Left lung (tissue), 10 donors: ENCODE data around the gene IL1RL2. TPM values are rescaled to one million over a fixed set of nuclear protein-coding genes. Genes with fewer than 3 reads are reported as not detected.

Experiments used
- ATAC-seq: fragments of 200-7000 bp; cut with Tn5 transposase; one replicate; pipeline ENCODE4 v1.9.1; 2020; ENCODE audit warnings: moderate library complexity
- DNase-seq, 4 donors: peaks; one replicate each; pipeline ENCODE4 v3.0.0-alpha.2; 2013 to 2020
- H3K27ac ChIP-seq, 2 donors: fragments of 200-600 bp; sonication (generic) in 1 of 2; one replicate each; pipeline versions ENCODE4 v1.5.0 to v1.8.0; 2020 to 2021
- H3K27me3 ChIP-seq, 2 donors: fragments of 200-600 bp; sonication (generic) in 1 of 2; one replicate each; pipeline versions ENCODE4 v1.5.0 to v1.8.0; 2020 to 2021
- H3K36me3 ChIP-seq, 2 donors: fragments of 200-600 bp; sonication (generic) in 1 of 2; one replicate each; pipeline versions ENCODE4 v1.5.0 to v1.8.0; 2020 to 2021
- H3K4me1 ChIP-seq, 2 donors: fragments of 200-600 bp; one replicate each; pipeline ENCODE4 v1.8.0; 2021
- H3K4me3 ChIP-seq, 2 donors: fragments of 200-600 bp; sonication (generic) in 1 of 2; one replicate each; pipeline versions ENCODE4 v1.5.0 to v1.8.0; 2020 to 2021; ENCODE audit warnings: mild to moderate bottlenecking in 1 of 2
- H3K9me3 ChIP-seq, 2 donors: fragments of 200-600 bp; sonication (generic) in 1 of 2; one replicate each; pipeline versions ENCODE4 v1.5.0 to v1.8.0; 2020 to 2021
- intact Hi-C, 2 donors: fragments of 100-400 bp; cut with DNase I; formaldehyde crosslinking; loops; one replicate each; pipeline versions ENCODE4 v1.11.2 to v1.14.2; 2022
- polyA plus RNA-seq, 6 donors: library from polyadenylated mRNA; unstranded; fragments of 120-200 nt; gene quantifications; one replicate each; pipeline ENCODE4 v1.2.1, GENCODE V29; 2013; ENCODE audit not compliant: insufficient read length in 6 of 6
- total RNA-seq, 2 donors: library from RNA; stranded (reverse); fragmentation: NEBNext Ultra II Directional; extraction: Animal tissue kit (Norgen Biotek cat#: 25700); gene quantifications; one replicate each; pipeline ENCODE4 v1.2.1, GENCODE V29; 2021
- TF ChIP-seq, protein P1 (sequence below), 2 donors: fragments of 200-600 bp; sonication (generic) in 1 of 2; IDR thresholded peaks; one replicate each; pipeline versions ENCODE4 v1.5.0 to v1.8.0; 2021; ENCODE audit warnings: antibody characterized with exemption in 2 of 2
- donor health status: DM: no; HTN: yes; CAD: no.
- donor health status: DM: no; HTN: no; CAD: no.

The IL1RL2 gene
- total and polyA plus RNA-seq, 8 donors = 0.91 to 2.5 (median 1.5) TPM

DNA sequence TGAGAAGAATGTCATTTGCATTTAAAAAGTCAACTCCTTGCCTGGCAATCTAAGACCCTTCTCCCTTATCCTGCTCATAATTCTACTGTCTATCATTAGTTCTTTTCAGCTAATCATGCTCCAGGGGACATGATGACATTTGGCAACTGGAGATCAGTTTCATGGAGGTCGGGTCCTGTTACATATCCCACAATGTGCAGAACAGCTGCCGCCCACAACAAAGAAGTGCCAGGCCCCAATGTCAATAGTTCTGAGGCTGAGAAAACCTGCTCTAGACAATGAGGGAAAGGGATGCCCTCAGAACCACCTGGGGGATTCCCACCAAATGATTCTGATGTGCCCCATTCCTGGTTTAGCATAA lies 71.2 kb downstream of the IL1RL2 start:
- TF ChIP-seq, protein P1, sequence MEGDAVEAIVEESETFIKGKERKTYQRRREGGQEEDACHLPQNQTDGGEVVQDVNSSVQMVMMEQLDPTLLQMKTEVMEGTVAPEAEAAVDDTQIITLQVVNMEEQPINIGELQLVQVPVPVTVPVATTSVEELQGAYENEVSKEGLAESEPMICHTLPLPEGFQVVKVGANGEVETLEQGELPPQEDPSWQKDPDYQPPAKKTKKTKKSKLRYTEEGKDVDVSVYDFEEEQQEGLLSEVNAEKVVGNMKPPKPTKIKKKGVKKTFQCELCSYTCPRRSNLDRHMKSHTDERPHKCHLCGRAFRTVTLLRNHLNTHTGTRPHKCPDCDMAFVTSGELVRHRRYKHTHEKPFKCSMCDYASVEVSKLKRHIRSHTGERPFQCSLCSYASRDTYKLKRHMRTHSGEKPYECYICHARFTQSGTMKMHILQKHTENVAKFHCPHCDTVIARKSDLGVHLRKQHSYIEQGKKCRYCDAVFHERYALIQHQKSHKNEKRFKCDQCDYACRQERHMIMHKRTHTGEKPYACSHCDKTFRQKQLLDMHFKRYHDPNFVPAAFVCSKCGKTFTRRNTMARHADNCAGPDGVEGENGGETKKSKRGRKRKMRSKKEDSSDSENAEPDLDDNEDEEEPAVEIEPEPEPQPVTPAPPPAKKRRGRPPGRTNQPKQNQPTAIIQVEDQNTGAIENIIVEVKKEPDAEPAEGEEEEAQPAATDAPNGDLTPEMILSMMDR (IDR thresholded peaks at IDR 0.05) = no peak
- ATAC-seq (no peak), DNase-seq (no peak)
- Histone ChIP-seq H3K36me3 (no peaks in the 10 kb centered on the region), H3K9me3 (no peaks in the 10 kb centered on the region), H3K27me3 (no peaks in the 10 kb centered on the region), H3K4me1 (peaks cover 0 to 58% of the 10 kb centered on the region in 2 donors), H3K4me3 (no peak overlapping the region), H3K27ac (peak overlapping the region in 1 of 2 donors; percentile 84)
- intact Hi-C loops = loop anchor here in 1 of 2 donors (10.0 kb wide), 2 partner anchors 87 to 187 kb away; no protein-coding TSS in a partner anchor

GRCh38 chr2:102258386-102259074 lies 71.7 kb downstream of the IL1RL2 start:
- Histone ChIP-seq H3K9me3 (no peaks in the 10 kb centered on the region), H3K4me1 (peaks cover 0 to 56% of the 10 kb centered on the region in 2 donors), H3K4me3 (no peak overlapping the region), H3K27me3 (no peaks in the 10 kb centered on the region), H3K36me3 (no peaks in the 10 kb centered on the region), H3K27ac (peak overlapping the region in 1 of 2 donors; percentile 84)
- intact Hi-C loops = loop anchor here in 1 of 2 donors (10.0 kb wide), 2 partner anchors 86 to 186 kb away; no protein-coding TSS in a partner anchor
- DNase-seq (no peak), ATAC-seq (peak; percentile 91)
- TF ChIP-seq, protein P1 (IDR thresholded peaks at IDR 0.05) = no peak

GRCh38 chr2:102261467-102262135 lies 74.8 kb downstream of the IL1RL2 start:
- Histone ChIP-seq H3K36me3 (no peaks in the 10 kb centered on the region), H3K9me3 (no peaks in the 10 kb centered on the region), H3K27me3 (no peaks in the 10 kb centered on the region), H3K4me1 (peaks cover 0 to 43% of the 10 kb centered on the region in 2 donors), H3K4me3 (no peak overlapping the region), H3K27ac (peak overlapping the region in 1 of 2 donors; percentile 76)
- no peak for DNase-seq
- TF ChIP-seq, protein P1 (IDR thresholded peaks at IDR 0.05) = no peak
- ATAC-seq = no peak
- intact Hi-C loops = no loop called here

DNA sequence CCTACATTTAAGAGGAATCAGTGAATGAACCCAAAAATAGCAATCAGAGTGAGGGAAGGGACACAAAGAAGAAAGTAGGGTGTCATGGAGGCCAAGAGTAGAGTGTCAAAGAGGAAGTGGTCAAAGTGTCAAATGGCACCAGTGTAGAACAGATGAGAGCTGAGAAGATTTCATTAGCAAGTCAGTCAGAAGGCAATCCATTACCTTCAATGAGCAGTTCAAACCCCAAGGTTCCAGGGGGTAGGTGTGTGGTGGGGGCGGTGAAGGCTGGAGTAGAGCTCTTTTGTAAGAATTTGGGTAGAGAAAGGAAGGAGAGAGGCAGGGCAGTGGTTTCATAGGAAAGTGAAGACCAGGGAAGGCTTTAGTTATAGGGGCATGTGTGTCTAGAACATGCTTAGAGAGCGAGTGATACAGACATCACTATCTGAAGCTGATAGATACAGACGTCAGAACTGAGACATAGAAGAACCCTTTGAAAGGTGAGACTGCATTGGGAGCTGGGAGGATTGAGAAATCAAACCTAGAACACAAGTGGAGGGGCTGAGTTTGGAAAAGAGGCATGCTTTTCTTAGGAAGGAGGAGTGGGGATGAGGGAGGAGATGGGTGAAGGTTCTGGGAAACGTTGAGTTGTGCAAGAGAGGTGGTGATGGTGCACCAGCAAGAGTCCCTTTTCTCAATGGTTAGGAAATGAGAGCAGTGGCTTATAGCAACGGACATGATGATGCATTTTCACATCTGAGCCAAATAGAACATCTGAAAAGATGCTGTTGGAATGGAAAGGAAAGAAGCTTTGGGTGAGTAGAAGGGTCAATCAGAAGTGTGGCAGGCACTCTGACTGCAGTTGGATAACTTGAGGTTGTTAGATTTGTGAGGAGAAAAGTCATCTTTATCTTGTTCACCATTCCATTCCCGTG lies 75.7 kb downstream of the IL1RL2 start:
- Histone ChIP-seq H3K27ac (peak overlapping the region in 1 of 2 donors; percentile 76), H3K36me3 (no peaks in the 10 kb centered on the region), H3K4me3 (no peak overlapping the region), H3K9me3 (no peaks in the 10 kb centered on the region), H3K27me3 (no peaks in the 10 kb centered on the region), H3K4me1 (peaks cover 0 to 34% of the 10 kb centered on the region in 2 donors)
- intact Hi-C loops = no loop called here
- DNase-seq (no peak), ATAC-seq (no peak)
- TF ChIP-seq, protein P1 (IDR thresholded peaks at IDR 0.05) = no peak
